NCI-H2029 (cell line): ENCODE results near the gene CTCFL.

Source experiments
- DNase-seq: peaks from one replicate; lab custom pipeline; 2025; lab: John Stamatoyannopoulos, UW

CTCFL gene

GRCh38 chr20:57560554-57561355 lies 35.8 kb upstream of the CTCFL start, which contains the start of gene PCK1:
Gene PCK1 (plus strand): TSS chr20:57561110. CDS start chr20:57561412, 302 bp downstream.
- DNase-seq: peak; percentile 71

GRCh38 chr20:57559658-57560553 lies 35.0 kb upstream of the CTCFL start:
- no peak for DNase-seq

- DNase-seq: no peak
Observed at GRCh38 chr20:57559289-57559634, 34.3 kb upstream of the CTCFL start.

- DNase-seq: no peak
Observed at GRCh38 chr20:57558614-57559288, 33.8 kb upstream of the CTCFL start.

GRCh38 chr20:57557926-57558613 lies 33.1 kb upstream of the CTCFL start:
- DNase-seq: no peak

GRCh38 chr20:57556980-57557274 lies 32.0 kb upstream of the CTCFL start:
- DNase-seq: no peak

- peak; percentile 42 for DNase-seq
Observed at GRCh38 chr20:57555457-57556184, 30.7 kb upstream of the CTCFL start.

GRCh38 chr20:57553376-57554018 lies 28.6 kb upstream of the CTCFL start:
- DNase-seq: no peak

- DNase-seq: no peak
Observed at GRCh38 chr20:57552471-57552870, 27.5 kb upstream of the CTCFL start.

GRCh38 chr20:57548177-57549058 lies 23.5 kb upstream of the CTCFL start:
- DNase-seq: no peak

- DNase-seq: no peak
Observed at GRCh38 chr20:57546956-57547649, 22.2 kb upstream of the CTCFL start.

GRCh38 chr20:57545927-57546662 lies 21.2 kb upstream of the CTCFL start:
- DNase-seq: no peak

- no peak for DNase-seq
Observed at GRCh38 chr20:57544838-57545564, 20.1 kb upstream of the CTCFL start.

- no peak for DNase-seq
Observed at GRCh38 chr20:57543754-57544153, 18.8 kb upstream of the CTCFL start.

- DNase-seq: no peak
Observed at GRCh38 chr20:57540890-57541580, 16.1 kb upstream of the CTCFL start.

- no peak for DNase-seq
Observed at GRCh38 chr20:57539889-57540288, 14.9 kb upstream of the CTCFL start.

GRCh38 chr20:57537822-57538221 lies 12.9 kb upstream of the CTCFL start:
- DNase-seq: no peak
